EL (cell line): ENCODE measurements around the gene SERPINA5.
"Not testable (repeated sequence)": the region's sequence is repeated elsewhere in the genome, so short reads cannot be mapped to it uniquely, and the experiment has no call there.

ENCODE experiments used
- DNase-seq: peaks from one replicate; pipeline ENCODE4 v3.0.0-alpha.2; 2016

SERPINA5 gene

GRCh38 chr14:94602722-94603121 is 21.5 kb downstream of the SERPINA5 start:
- no peak for DNase-seq

GRCh38 chr14:94605361-94605760 is 24.1 kb downstream of the SERPINA5 start:
- DNase-seq, result no peak

- DNase-seq, result not testable (repeated sequence)
Measured at GRCh38 chr14:94608966-94609365, 27.7 kb downstream of the SERPINA5 start.

- DNase-seq, result no peak
Measured at GRCh38 chr14:94611179-94611578, 30.0 kb downstream of the SERPINA5 start.

- no peak for DNase-seq
Measured at GRCh38 chr14:94612174-94612573, 30.9 kb downstream of the SERPINA5 start, which contains the start of gene SERPINA3. SERPINA3 (plus strand) TSS chr14:94612391; CDS start chr14:94614442, 2,051 bp downstream.

GRCh38 chr14:94612580-94613554 is 31.6 kb downstream of the SERPINA5 start:
- DNase-seq, result no peak

- DNase-seq, result no peak
Measured at GRCh38 chr14:94613720-94614644, 32.8 kb downstream of the SERPINA5 start.

- DNase-seq, result no peak
Measured at GRCh38 chr14:94614802-94615201, 33.6 kb downstream of the SERPINA5 start.

- no peak for DNase-seq
Measured at GRCh38 chr14:94615254-94615653, 34.0 kb downstream of the SERPINA5 start.

GRCh38 chr14:94615823-94616570 is 34.8 kb downstream of the SERPINA5 start:
- DNase-seq, result no peak

GRCh38 chr14:94617366-94617941 is 36.2 kb downstream of the SERPINA5 start:
- no peak for DNase-seq

GRCh38 chr14:94617988-94618822 is 37.0 kb downstream of the SERPINA5 start:
- no peak for DNase-seq

- no peak for DNase-seq
Measured at GRCh38 chr14:94619297-94619696, 38.1 kb downstream of the SERPINA5 start.

GRCh38 chr14:94620597-94620996 is 39.4 kb downstream of the SERPINA5 start:
- no peak for DNase-seq

- DNase-seq, result no peak
Measured at GRCh38 chr14:94621358-94622134, 40.3 kb downstream of the SERPINA5 start.

- no peak for DNase-seq
Measured at GRCh38 chr14:94622653-94623421, 41.6 kb downstream of the SERPINA5 start.

- no peak for DNase-seq
Measured at GRCh38 chr14:94623422-94623809, 42.2 kb downstream of the SERPINA5 start.

GRCh38 chr14:94623856-94624499 is 42.8 kb downstream of the SERPINA5 start:
- no peak for DNase-seq
